Left kidney (tissue), 8 donors: ENCODE measurements around the gene GYS2. TPM values are rescaled to one million over a fixed set of nuclear protein-coding genes. Genes with fewer than 3 reads are reported as not detected.
A peak's percentile ranks its signal among the peaks of the same experiment; 100 is the strongest.
"Not testable (repeated sequence)": the region's sequence is repeated elsewhere in the genome, so short reads cannot be mapped to it uniquely, and the experiment has no call there.

Experiments used
- DNase-seq: peaks from one replicate; pipeline ENCODE4 v3.0.0-alpha.2; 2013
- long read RNA-seq, 8 donors: transcript quantifications; one replicate each; lab custom pipeline, GENCODE V29; 2026
- polyA plus RNA-seq: library from polyadenylated mRNA; unstranded; fragments of 120-200 nt; gene quantifications from one replicate; pipeline ENCODE4 v1.2.1, GENCODE V29; 2013; ENCODE audit not compliant: insufficient read length

GYS2 gene
- 0.17 TPM for polyA plus RNA-seq
- long read RNA-seq, donor 1, result 0 reads
- long read RNA-seq, donor 2, result 0 reads
- long read RNA-seq, donor 3, result 0 reads
- long read RNA-seq, donor 4, result 0 reads
- long read RNA-seq, donor 5, result 0 reads
- long read RNA-seq, donor 6, result 0 reads
- long read RNA-seq, donor 7, result 0 reads
- long read RNA-seq, donor 8, result 0 reads

- no peak for DNase-seq
These were observed at the start of gene GYS2 for GRCh38 chr12:21604245-21605101. Gene GYS2, minus strand, starts transcription at chr12:21604847. Its CDS starts 255 bp downstream, at chr12:21604592.

GRCh38 chr12:21651821-21652220 lies 47.2 kb upstream of the GYS2 start:
- no peak for DNase-seq

- DNase-seq, result no peak
These were observed 46.4 kb upstream of the GYS2 start for GRCh38 chr12:21650997-21651396.

GRCh38 chr12:21649034-21649433 lies 44.4 kb upstream of the GYS2 start:
- no peak for DNase-seq

GRCh38 chr12:21648378-21648777 lies 43.7 kb upstream of the GYS2 start:
- no peak for DNase-seq

- no peak for DNase-seq
These were observed 42.5 kb upstream of the GYS2 start for GRCh38 chr12:21647179-21647578.

- DNase-seq, result not testable (repeated sequence)
These were observed 40.4 kb upstream of the GYS2 start for GRCh38 chr12:21645041-21645500.

GRCh38 chr12:21644516-21644915 lies 39.9 kb upstream of the GYS2 start:
- no peak for DNase-seq

GRCh38 chr12:21643758-21644157 lies 39.1 kb upstream of the GYS2 start:
- no peak for DNase-seq

GRCh38 chr12:21642707-21643389 lies 38.2 kb upstream of the GYS2 start:
- DNase-seq, result no peak

GRCh38 chr12:21638054-21638891 lies 33.6 kb upstream of the GYS2 start:
- DNase-seq, result no peak

GRCh38 chr12:21634245-21634644 lies 29.6 kb upstream of the GYS2 start:
- DNase-seq, result no peak

- no peak for DNase-seq
These were observed 26.7 kb upstream of the GYS2 start for GRCh38 chr12:21631367-21631766.

- DNase-seq, result no peak
These were observed 23.3 kb upstream of the GYS2 start for GRCh38 chr12:21627924-21628323.

- DNase-seq, result no peak
These were observed 13.9 kb upstream of the GYS2 start for GRCh38 chr12:21618566-21618965.

GRCh38 chr12:21617030-21617429 lies 12.4 kb upstream of the GYS2 start:
- no peak for DNase-seq

- DNase-seq, result no peak
These were observed 10.8 kb upstream of the GYS2 start for GRCh38 chr12:21615431-21615830.

- no peak for DNase-seq
These were observed 9.9 kb upstream of the GYS2 start for GRCh38 chr12:21614506-21614905.

- DNase-seq, result no peak
These were observed 9.3 kb upstream of the GYS2 start for GRCh38 chr12:21613931-21614330.

GRCh38 chr12:21608196-21608595 lies 3.5 kb upstream of the GYS2 start:
- DNase-seq, result no peak

GRCh38 chr12:21607701-21608100 lies 3.1 kb upstream of the GYS2 start:
- peak; percentile 12 for DNase-seq

- no peak for DNase-seq
These were observed 1.5 kb upstream of the GYS2 start for GRCh38 chr12:21606175-21606574.
